Measurements from ENCODE around the gene MOGAT3. TPM values are rescaled to one million over a fixed set of nuclear protein-coding genes. Genes with fewer than 3 reads are reported as not detected.

MOGAT3 gene
- total RNA-seq, 1 experiment from 2014 or later: 0.15 TPM

GRCh38 chr7:101169110-101169837 is 31.6 kb downstream of the MOGAT3 start:
- H4K91ac ChIP-seq (ENCODE audit: insufficient read length, low read depth, low read length): no peak overlapping the region
- H3K56ac ChIP-seq (ENCODE audit: insufficient read length, low read depth, low read length): no peak overlapping the region
- Mint-ChIP-seq H3K36me3 (ENCODE audit: insufficient read depth in 1 of 3, low read depth in 3 of 3) (no peaks in the 10 kb centered on the region), H3K9me3 (no peaks in the 10 kb centered on the region; a peak in 1 of 5 replicates), H3K27me3 (ENCODE audit: low read depth) (peaks cover 95% of the 10 kb centered on the region), H3K4me3 (peak overlapping the region; percentile 79 to 87), H3K4me1 (peaks cover 66 to 80% of the 10 kb centered on the region in 2 experiments), H3K27ac (no peak overlapping the region)
- no peak overlapping the region for H2BK20ac ChIP-seq (ENCODE audit: low read depth, low read length, poor library complexity, severe bottlenecking)
- no peak overlapping the region for H2BK15ac ChIP-seq (ENCODE audit: low read depth, low read length)
- H3K23me2 ChIP-seq (ENCODE audit: insufficient read length, low read depth, low read length, poor library complexity, severe bottlenecking): peaks cover 58% of the 10 kb centered on the region
- H3K9ac ChIP-seq (ENCODE audit: extremely low read depth, insufficient read length, low read length): no peak overlapping the region
- no peak overlapping the region for H2AK5ac ChIP-seq (ENCODE audit: insufficient read length, low read length)
- no peak overlapping the region for H2BK5ac ChIP-seq (ENCODE audit: insufficient read length, low read length)
- H4K5ac ChIP-seq (ENCODE audit: insufficient read length, low read depth, low read length): no peak overlapping the region
- H3K79me2 ChIP-seq (ENCODE audit: insufficient read depth, low read length): no peaks in the 10 kb centered on the region
- peak overlapping the region; percentile 63 for H3K4me2 ChIP-seq (ENCODE audit: insufficient read depth, insufficient read length, low read length)
- H3K4ac ChIP-seq (ENCODE audit: low read depth, low read length): no peak overlapping the region
- no peak overlapping the region for H2BK120ac ChIP-seq (ENCODE audit: low read depth, low read length, poor library complexity, severe bottlenecking)
- H3K4me1 ChIP-seq (ENCODE audit: insufficient read depth, low read length): peaks cover 16% of the 10 kb centered on the region; the same call in 1 of the 2 replicates
- H4K8ac ChIP-seq (replicated peaks; ENCODE audit: insufficient read length, low read depth, low read length): no peak overlapping the region
- H3K14ac ChIP-seq (ENCODE audit: insufficient read depth, low read length): no peak overlapping the region
- TF ChIP-seq CTCF (conservative IDR thresholded peaks at IDR 0.05): no peak
- no peak overlapping the region for H3K23ac ChIP-seq (ENCODE audit: insufficient read length, low read depth, low read length)
- H3K27me3 ChIP-seq (ENCODE audit: insufficient read depth, low read length): peaks cover 49% of the 10 kb centered on the region
- WGBS (ENCODE audit: extremely low coverage, insufficient read length, low lambda C conversion rate): no CpG with 5 or more reads among the region's 18 CpGs
- DNase-seq: peak; percentile 33
- H2BK12ac ChIP-seq (ENCODE audit: insufficient read length, low read depth, low read length): no peak overlapping the region
- no peaks in the 10 kb centered on the region for H3K9me3 ChIP-seq (ENCODE audit: control insufficient read depth, low read depth, low read length)
- no peak overlapping the region for H3K27ac ChIP-seq (ENCODE audit: insufficient read length, low read depth, low read length)
- H3T11ph ChIP-seq (ENCODE audit: low read length): no peak overlapping the region
- no peaks in the 10 kb centered on the region for H4K20me1 ChIP-seq (ENCODE audit: control insufficient read depth, insufficient read depth, insufficient read length)
- H3K18ac ChIP-seq (ENCODE audit: insufficient read length, low read depth, low read length): peak overlapping the region; percentile 22
- H3K79me1 ChIP-seq (ENCODE audit: insufficient read depth, low read depth, low read length, poor library complexity, severe bottlenecking): no peaks in the 10 kb centered on the region
- H2AFZ ChIP-seq (ENCODE audit: low read length): no peak overlapping the region
